ENCODE measurements around the gene LPP.

GRCh38 chr3:188335656-188336055, 181.7 kb downstream of the LPP start:
- TF ChIP-seq GATA3 (IDR thresholded peaks at IDR 0.05; ENCODE audit: low read depth, low read length) (no peak), GATA2 (IDR thresholded peaks at IDR 0.05; ENCODE audit: low read depth, low read length) (no peak)

Data from SH-SY5Y (cell line).